ENCODE results near the gene RASSF5.
"Not testable (repeated sequence)": the region's sequence is repeated elsewhere in the genome, so short reads cannot be mapped to it uniquely, and the experiment has no call there.

RASSF5 gene

DNA sequence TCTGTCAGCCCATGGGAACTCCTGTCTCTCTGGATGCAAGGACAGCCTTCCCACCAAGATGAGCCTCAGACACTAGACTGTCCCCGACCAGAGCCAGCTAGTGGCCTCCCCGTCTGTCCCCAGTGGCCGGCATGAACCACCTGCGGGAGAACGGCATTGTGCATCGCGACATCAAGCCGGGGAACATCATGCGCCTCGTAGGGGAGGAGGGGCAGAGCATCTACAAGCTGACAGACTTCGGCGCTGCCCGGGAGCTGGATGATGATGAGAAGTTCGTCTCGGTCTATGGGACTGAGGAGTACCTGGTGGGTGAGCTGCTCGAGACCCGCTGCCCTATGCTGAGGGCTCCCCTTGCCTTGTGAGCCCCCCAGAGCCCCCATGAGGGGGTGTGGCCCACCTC, 31.3 kb upstream of the RASSF5 start:
- no peak for FAIRE-seq

DNA sequence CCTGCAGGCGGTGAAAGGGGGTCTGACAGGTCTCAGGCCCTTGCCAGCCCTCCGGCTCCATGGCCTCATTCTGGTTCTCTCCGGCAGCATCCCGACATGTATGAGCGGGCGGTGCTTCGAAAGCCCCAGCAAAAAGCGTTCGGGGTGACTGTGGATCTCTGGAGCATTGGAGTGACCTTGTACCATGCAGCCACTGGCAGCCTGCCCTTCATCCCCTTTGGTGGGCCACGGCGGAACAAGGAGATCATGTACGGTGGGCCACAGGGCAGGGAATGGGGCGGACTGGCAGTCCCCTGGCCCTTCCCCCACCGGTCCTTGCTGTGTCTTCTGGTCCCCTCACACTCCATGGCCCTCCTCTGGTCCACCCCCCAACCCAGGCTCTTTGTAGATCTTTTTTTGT, 30.7 kb upstream of the RASSF5 start:
- FAIRE-seq (no peak), DNase-seq (ENCODE audit: insufficient read length, low spot score) (no peak)

More for the DNA sequence above, 31.3 kb upstream of the RASSF5 start:
- no peak for DNase-seq (ENCODE audit: insufficient read length, low spot score)

DNA sequence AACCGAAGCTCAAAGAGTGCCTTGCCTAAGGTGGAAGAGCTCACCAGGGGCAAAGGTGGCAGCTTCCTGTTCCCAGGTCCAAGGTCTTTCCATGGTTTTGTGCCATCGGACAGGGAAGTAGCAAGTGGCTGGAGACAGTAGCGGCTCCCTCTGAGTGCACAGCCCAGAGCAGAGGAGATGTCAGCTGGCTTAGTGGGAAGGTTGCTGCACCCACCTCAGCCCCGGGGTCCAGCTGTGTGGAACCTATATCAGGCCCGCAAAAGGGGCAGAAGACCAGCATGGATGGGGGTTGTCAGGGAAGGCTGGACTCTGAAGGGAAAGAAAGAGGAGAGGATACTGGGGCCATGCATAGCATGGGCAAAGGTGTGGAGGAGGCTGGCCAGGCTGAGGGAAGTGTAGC, 30.2 kb upstream of the RASSF5 start:
- FAIRE-seq (no peak), DNase-seq (ENCODE audit: insufficient read length, low spot score) (no peak)

DNA sequence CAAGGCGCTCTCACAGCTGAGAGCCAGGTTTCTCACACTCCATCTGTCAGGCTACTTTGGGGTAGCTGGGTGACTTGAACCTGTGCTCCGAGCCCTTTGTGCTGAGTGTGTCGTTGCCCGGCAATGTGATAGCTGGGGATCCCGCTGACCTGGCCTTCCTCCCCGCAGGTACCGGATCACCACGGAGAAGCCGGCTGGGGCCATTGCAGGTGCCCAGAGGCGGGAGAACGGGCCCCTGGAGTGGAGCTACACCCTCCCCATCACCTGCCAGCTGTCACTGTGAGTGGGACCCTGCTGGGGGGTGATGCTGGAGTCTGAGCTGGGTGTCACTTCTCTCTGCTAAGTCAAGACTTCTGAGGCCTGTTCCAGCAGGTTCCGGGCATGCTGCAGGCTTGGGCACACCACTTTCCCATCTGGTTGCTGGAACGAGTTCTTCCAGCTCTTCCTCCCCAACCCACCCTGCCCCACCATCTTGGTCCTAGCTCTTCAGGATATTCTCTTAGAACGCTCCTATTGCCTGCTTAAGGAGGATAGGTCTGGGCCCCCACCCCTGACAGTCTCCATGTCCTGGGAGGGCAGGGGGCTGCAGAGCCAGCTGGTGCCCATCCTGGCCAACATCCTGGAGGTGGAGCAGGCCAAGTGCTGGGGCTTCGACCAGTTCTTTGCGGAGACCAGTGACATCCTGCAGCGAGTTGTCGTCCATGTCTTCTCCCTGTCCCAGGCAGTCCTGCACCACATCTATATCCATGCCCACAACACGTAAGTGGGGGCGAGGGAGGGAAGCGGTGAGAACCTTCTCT, 29.6 kb upstream of the RASSF5 start:
- DNase-seq (ENCODE audit: insufficient read length, low spot score) = no peak
- no peak for FAIRE-seq

GRCh38 chr1:206478746-206479145, 28.6 kb upstream of the RASSF5 start:
- DNase-seq (ENCODE audit: insufficient read length, low spot score) (no peak), FAIRE-seq (no peak)

GRCh38 chr1:206479183-206480125, 27.9 kb upstream of the RASSF5 start:
- peak; percentile 71 for FAIRE-seq
- DNase-seq (ENCODE audit: insufficient read length, low spot score) = peak; percentile 86

- FAIRE-seq (peak; percentile 68), DNase-seq (ENCODE audit: insufficient read length, low spot score) (no peak)
These were observed 27.1 kb upstream of the RASSF5 start for GRCh38 chr1:206480211-206480610.

DNA sequence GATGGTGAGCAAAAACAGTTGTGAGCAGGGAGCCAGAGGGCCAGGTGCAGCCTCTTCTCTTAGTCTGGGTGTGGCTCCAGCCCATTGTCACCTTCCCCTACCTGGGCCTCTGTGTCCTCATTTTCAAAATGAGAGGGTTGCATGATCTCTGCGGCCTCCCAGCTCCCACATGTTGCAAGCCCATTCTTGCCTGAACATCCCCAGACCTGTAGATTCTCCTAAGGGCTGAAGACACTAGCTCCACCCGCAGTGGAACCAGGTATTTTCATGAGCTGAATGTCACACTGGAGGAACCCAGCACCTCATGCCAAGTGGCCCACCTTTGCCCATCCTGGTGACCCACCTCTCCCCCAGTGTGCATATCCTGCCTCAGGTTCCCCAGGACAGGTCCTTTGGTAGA, 24.7 kb upstream of the RASSF5 start:
- DNase-seq (ENCODE audit: insufficient read length, low spot score) = no peak
- FAIRE-seq = no peak

DNA sequence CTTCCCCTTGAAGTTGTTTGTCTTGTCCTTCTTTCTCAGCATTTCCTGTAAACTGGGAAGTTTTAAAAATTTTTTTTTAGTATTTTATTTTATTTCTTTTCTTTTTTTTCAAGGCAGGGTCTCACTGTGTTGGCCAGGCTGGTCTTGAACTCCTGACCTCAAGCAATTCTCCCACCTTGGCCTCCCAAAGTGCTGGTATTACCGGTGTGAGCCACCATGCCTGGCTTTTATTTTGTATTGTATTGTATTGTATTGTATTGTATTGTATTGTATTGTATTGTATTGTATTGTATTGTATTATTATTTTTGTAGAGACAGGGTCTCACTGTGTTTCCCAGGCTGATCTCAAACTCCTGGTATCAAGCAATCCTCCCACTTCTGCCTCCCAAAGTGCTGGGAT, 23.5 kb upstream of the RASSF5 start:
- not testable (repeated sequence) for FAIRE-seq

GRCh38 chr1:206484901-206485300, 22.4 kb upstream of the RASSF5 start:
- FAIRE-seq = no peak

More for the DNA sequence above, 23.5 kb upstream of the RASSF5 start:
- DNase-seq (ENCODE audit: insufficient read length, low spot score) = not testable (repeated sequence)

DNA sequence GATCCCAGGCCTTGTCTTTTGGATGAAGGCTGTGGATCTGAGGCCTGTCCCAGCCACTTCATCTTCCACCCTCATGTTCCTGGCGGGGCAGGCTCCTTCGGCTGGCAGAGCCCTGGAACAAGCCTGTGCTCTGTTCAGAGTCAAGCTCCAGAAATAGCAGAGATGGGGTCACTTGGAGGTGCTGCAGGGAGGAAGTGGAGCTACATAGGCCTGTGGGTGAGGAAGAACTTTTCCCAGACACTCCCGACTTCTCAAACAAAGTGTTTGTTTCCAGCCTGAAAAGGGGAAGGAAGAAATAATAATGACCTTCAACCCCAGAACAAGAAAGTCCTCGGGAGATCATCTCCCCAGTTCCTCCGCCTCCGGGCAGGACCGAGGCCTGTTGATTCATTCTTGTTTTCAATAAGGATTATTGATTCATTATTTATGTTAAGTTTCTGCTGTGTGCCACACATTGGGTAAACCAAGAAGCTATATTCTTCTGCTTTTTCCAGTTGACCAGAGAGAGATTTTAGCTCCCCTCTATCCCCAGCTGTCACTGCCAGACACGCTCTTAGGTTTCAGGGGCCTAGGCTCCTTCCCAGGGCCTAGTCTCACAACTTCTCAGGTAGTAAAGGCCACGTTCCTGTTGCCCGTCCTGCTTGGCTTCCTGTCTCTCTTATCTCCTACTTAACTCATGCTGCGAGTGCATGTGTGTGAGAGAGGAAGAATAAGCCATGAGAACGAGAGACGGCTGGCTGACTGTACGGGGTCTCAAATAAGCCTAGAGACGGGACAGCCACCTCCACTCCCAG, 20.1 kb upstream of the RASSF5 start:
- FAIRE-seq (no peak), DNase-seq (ENCODE audit: insufficient read length, low spot score) (no peak)

More at GRCh38 chr1:206484901-206485300, 22.4 kb upstream of the RASSF5 start:
- no peak for DNase-seq (ENCODE audit: insufficient read length, low spot score)

DNA sequence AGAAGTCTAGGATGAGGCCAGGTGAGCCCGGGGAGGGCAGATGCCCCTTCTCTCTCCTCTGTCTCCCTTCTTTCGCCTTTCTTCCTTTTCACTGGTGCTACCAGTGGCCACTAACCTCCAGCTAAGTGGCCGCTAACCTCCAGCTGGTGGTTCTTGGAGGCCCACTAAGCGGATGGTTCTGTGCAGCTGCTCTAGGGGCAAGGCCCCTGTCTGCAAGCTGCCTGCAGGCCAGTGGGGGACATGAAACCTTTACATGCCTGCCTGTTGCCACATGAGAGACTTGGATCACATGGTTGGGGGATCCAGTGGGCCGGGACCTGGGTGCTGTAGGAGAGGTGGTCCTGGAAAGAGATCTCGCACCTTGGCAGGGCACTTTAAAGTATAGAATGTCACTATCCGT, 19.4 kb upstream of the RASSF5 start:
- FAIRE-seq (no peak), DNase-seq (ENCODE audit: insufficient read length, low spot score) (no peak)

DNA sequence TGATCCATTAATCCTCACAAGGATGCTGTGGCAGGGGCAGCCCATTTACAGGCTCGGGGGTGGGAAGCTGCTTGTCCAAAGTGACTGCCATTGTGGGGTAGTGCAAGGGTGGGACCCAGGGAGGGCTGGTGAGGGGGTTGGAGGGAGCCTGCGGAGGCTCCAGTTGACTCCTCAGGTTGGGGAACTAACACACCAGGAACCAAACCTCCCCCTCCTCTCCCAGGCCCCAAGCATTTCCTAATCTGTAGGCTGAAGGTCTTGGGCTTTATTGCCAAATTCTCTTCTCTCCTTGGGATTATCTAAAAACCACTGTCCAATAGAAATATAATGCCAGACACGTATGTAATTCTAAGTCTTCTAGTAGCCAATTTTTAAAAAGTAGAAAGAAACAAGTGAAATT, 18.9 kb upstream of the RASSF5 start:
- FAIRE-seq (no peak), DNase-seq (ENCODE audit: insufficient read length, low spot score) (no peak)

DNA sequence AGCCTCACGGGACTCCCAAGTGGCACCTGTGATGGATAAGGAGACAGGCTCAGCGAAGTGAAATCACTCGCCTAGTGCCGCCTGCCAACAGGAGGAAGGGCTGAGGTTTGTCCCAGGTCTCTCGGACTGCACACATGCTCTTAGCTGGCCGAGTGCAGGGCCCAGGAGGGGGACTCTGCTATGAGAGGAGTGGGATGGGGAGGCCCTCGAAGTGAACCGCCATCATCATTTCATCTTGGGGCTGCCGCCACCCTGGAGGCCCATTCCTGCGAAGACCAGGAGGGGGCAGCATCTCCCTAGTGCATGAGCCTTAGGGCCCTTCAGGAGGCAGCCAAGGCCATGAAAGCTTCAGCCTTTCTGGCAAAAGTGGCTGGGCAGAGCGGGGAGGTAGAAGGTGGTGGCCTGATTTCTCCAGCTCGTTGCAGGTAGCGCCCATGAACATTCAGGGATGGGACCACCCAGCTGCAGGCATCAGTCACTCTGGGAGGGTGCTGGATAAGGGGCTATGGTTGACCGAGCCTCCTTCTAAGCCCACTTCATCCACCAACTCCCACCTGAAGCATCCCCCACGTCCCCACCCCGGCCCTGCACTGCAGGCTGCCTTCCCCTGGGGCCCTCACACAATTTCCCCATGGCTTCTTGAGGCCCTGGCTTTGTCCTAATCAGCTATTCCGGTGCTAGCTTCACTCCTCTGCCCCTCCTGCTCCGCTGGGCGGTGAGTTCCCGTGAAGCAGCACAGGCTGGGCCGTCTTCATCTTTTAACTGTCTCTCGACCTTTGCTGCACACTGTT, 17.2 kb upstream of the RASSF5 start:
- FAIRE-seq = no peak

GRCh38 chr1:206490771-206491405, 16.4 kb upstream of the RASSF5 start:
- DNase-seq (ENCODE audit: insufficient read length, low spot score) (no peak), FAIRE-seq (no peak)

More for the DNA sequence above, 17.2 kb upstream of the RASSF5 start:
- DNase-seq (ENCODE audit: insufficient read length, low spot score) = peak; percentile 87

DNA sequence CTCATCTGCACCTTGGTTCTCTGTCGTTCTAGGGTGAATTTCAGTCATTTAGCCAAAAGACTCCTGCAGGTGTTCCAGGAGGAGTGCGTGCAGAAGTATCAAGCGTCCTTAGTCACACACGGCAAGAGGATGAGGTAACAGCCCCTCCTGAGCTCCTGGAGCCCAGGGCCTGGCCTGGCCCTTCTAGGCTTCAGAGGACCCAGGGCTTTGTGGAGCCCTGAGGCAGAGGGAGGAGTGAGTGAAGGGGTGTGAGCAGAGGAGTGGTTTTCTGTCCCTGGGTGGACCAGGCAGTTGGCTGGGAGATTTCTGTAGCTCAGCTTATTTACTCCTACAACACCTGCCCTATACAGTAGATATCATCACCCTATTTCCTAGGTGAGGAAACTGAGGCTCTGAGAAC, 15.7 kb upstream of the RASSF5 start:
- FAIRE-seq (no peak), DNase-seq (ENCODE audit: insufficient read length, low spot score) (no peak)

DNA sequence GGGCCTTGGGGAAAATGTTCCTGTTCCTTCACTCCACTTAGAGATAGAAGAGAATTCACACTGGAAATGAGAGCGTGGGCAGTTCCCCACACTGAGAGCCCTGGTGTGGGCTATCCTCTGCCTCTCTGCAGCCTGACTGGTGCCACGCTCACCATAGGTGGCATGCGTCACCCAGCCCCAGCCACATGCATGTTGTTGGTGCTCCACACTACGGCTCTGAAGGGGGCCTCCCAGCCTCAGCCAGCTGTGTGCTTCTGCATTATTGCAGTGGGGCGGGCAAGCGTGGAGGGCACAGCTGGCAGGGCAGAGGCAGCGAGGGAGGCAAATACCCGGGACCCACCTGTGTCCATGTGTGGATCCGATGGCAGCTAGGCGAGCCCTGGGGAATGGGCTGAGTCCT, 14.7 kb upstream of the RASSF5 start:
- DNase-seq (ENCODE audit: insufficient read length, low spot score) = no peak
- FAIRE-seq = no peak

GRCh38 chr1:206493279-206493678, 14.1 kb upstream of the RASSF5 start:
- FAIRE-seq = no peak

GRCh38 chr1:206495011-206495461, 12.3 kb upstream of the RASSF5 start:
- no peak for DNase-seq (ENCODE audit: insufficient read length, low spot score)
- FAIRE-seq = no peak

More at GRCh38 chr1:206493279-206493678, 14.1 kb upstream of the RASSF5 start:
- no peak for DNase-seq (ENCODE audit: insufficient read length, low spot score)
